WERI-Rb-1 (cell line): ENCODE data around the gene DENND2A.
A peak's percentile ranks its signal among the peaks of the same experiment; 100 is the strongest.

ENCODE experiments used
- DNase-seq: peaks from one replicate; pipeline ENCODE4 v3.0.0-alpha.2; 2020
- H3K27ac ChIP-seq: fragments of 250-450 bp; sonication (Bioruptor Pico); 2 replicates; pipeline ENCODE4 v1.5.1; 2020; ENCODE audit warnings: mild to moderate bottlenecking, moderate library complexity
- H3K27me3 ChIP-seq: fragments of 250-450 bp; sonication (Bioruptor Pico); 2 replicates; pipeline ENCODE4 v1.5.1; 2021; ENCODE audit warnings: mild to moderate bottlenecking, low read depth, moderate library complexity; ENCODE audit not compliant: insufficient read depth, severe bottlenecking
- H3K36me3 ChIP-seq: fragments of 250-450 bp; sonication (Bioruptor Pico); 2 replicates; pipeline ENCODE4 v1.5.1; 2020; ENCODE audit warnings: mild to moderate bottlenecking, moderate library complexity
- H3K4me3 ChIP-seq: 2 replicates; pipeline ENCODE4 v1.5.1; 2011; ENCODE audit warnings: low read depth, mild to moderate bottlenecking, control low read depth, low read length
- H3K9me3 ChIP-seq: fragments of 250-450 bp; sonication (Bioruptor Pico); 2 replicates; pipeline ENCODE4 v1.5.1; 2021; ENCODE audit warnings: mild to moderate bottlenecking, moderate library complexity; ENCODE audit not compliant: severe bottlenecking
- CTCF ChIP-seq: IDR thresholded peaks from 2 replicates; pipeline ENCODE4 v1.5.1; 2011; ENCODE audit warnings: low read depth, mild to moderate bottlenecking, control low read depth, inconsistent platforms, low read length

DENND2A gene

DNA sequence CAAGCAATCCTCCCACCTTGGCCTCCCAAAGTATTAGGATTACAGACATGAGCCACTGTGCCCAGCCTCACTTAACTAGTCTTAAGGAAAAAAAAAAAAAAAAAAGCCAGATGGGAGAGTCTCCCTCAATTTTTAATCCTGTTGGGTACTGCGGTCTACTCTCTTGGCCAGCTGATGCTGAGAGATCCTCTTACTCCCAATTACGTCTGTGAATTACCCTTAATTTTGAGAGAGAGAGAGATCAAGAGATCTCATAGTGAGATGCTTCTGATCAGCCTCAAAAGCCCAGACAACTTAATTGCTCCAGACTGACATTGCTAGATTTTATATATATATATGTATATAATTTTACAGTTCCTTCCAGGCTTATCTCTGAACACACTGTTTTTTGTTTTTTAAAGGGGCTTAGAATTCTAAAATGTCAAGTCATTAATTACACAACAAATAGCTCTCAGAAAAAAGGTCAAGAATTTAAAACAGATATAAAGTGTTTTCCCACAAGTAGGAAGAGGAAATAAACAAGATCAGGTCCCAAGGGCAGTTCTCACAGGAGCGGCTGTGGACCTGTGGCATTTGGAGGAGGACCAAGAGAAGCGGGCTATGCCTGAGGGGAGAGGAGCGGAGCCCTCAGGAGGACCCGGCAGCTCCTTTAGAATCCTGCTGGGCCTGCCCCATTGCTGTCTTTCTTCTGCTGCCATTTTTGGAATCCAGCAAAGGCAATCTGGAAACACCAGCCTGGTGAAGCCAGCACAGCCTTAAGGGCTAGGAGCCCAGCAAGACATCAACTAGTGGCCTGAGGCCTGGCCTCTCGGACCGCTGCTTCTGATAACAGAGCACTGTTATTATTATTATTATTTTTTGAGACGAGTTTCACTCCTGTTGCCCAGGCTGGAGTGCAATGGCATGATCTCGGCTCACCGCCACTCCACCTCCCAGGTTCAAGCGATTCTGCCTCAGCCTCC, 30.1 kb downstream of the DENND2A start:
- DNase-seq: peak; percentile 39
- Histone ChIP-seq H3K27ac (peak overlapping the region; percentile 21; the same call in 1 of the 2 replicates), H3K4me3 (no peak overlapping the region)

DNA sequence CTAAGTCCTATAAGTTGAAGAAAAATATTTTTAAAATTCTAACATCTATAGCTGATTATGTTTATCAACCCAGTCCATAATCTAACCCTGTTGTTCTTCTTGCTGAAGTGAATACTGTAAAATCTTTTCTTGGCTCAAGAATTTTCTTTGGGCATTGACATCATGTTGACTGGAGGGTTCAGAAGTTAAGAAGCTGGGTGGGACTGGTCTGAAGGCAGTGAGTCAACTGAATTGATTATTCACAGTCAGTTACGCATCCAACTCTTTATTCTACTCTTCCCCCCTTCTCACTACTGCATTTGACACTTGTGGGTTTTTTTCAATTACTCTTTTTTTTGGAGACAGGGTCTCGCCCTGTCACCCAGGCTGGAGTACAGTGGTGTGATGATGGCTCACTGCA, 31.0 kb downstream of the DENND2A start:
- Histone ChIP-seq H3K27ac (no peak overlapping the region), H3K27me3 (no peaks in the 10 kb centered on the region), H3K36me3 (peaks cover 15% of the 10 kb centered on the region), H3K9me3 (no peaks in the 10 kb centered on the region), H3K4me3 (no peak overlapping the region)
- DNase-seq: no peak
- TF ChIP-seq CTCF: no peak

More for the DNA sequence above, 30.1 kb downstream of the DENND2A start:
- H3K36me3 ChIP-seq: peaks cover 13% of the 10 kb centered on the region
- H3K9me3 ChIP-seq: no peaks in the 10 kb centered on the region
- no peaks in the 10 kb centered on the region for H3K27me3 ChIP-seq
- no peak for TF ChIP-seq CTCF

DNA sequence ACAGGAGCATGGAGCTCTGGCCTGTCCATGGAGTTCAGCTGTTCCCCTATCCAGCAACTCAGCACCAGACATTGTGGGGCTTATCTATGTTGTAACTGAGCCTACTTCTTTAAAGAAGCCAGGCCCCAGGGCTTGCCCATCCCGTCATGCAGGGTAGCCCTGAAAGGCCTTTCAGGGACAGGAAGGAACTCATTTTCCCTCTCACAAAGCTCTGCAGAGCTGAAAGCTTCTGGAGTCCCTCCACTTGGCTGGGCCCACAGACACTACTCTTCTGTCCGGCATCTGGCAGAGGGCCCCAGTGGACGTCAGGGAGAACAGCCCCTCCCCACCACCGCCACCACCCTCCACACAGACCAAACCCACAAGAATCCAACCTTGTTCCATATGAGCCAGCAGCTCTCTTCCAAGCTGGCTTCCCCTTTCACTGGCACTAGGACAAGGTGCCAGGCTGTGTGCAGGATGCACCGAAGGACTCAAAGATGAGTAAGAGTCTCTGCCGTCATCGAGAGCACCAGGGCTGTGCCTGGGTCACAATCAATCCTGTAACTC, 33.1 kb downstream of the DENND2A start:
- TF ChIP-seq CTCF: no peak
- Histone ChIP-seq H3K27ac (no peak overlapping the region), H3K27me3 (no peaks in the 10 kb centered on the region), H3K9me3 (no peaks in the 10 kb centered on the region), H3K36me3 (peaks cover 13% of the 10 kb centered on the region), H3K4me3 (no peak overlapping the region)
- DNase-seq: no peak

DNA sequence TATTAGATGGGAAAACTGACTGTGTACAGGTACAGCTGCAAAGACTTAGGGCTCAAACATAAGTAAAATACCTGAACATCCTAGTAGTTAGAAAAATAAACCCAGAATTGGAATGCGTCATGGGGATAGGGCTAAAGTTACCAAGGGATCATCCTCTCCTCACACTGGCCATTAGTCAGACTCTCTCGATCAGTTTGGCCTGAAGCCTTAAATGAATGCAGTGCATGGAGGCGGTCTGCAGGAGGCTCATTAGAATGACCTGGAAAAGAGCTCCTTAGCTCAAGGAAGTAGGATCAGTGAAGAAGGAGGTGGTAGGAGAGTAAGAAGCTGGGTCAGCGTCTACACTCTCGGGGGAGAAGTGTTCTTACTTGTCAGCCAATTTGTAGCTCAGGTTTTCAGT, 35.3 kb downstream of the DENND2A start:
- Histone ChIP-seq H3K4me3 (no peak overlapping the region), H3K9me3 (no peaks in the 10 kb centered on the region), H3K36me3 (peaks cover 31% of the 10 kb centered on the region), H3K27ac (no peak overlapping the region), H3K27me3 (no peaks in the 10 kb centered on the region)
- DNase-seq: no peak
- no peak for TF ChIP-seq CTCF

GRCh38 chr7:140604760-140605159, 35.9 kb downstream of the DENND2A start:
- no peak for TF ChIP-seq CTCF
- H3K9me3 ChIP-seq: no peaks in the 10 kb centered on the region
- no peak for DNase-seq
- H3K36me3 ChIP-seq: peaks cover 37% of the 10 kb centered on the region
- no peak overlapping the region for H3K4me3 ChIP-seq
- no peaks in the 10 kb centered on the region for H3K27me3 ChIP-seq
- H3K27ac ChIP-seq: no peak overlapping the region
